Endodermal cell (in vitro differentiated cells): ENCODE measurements around the gene FCRL6. TPM values are rescaled to one million over a fixed set of nuclear protein-coding genes. Genes with fewer than 3 reads are reported as not detected.

Source experiments
- DNase-seq: peaks from one replicate; pipeline ENCODE4 v3.0.0-alpha.2; 2017
- H3K27ac ChIP-seq: 2 replicates; pipeline ENCODE4 v1.5.1; 2013; ENCODE audit warnings: mild to moderate bottlenecking, low read depth, low read length, moderate library complexity
- H3K27me3 ChIP-seq: 2 replicates; pipeline ENCODE4 v1.6.1; 2013; ENCODE audit warnings: mild to moderate bottlenecking, low read length, moderate library complexity; ENCODE audit not compliant: insufficient read depth, control insufficient read depth, poor library complexity, severe bottlenecking
- H3K36me3 ChIP-seq: 2 replicates; pipeline ENCODE4 v1.7.0; 2013; ENCODE audit warnings: mild to moderate bottlenecking, low read length, moderate library complexity; ENCODE audit not compliant: control insufficient read depth, insufficient read depth
- H3K4me1 ChIP-seq: one replicate; pipeline ENCODE4 v1.7.0; 2013; ENCODE audit warnings: low read length; ENCODE audit not compliant: control insufficient read depth, insufficient read depth
- H3K4me3 ChIP-seq: 2 replicates; pipeline ENCODE4 v1.5.1; 2013; ENCODE audit warnings: mild to moderate bottlenecking, low read length, moderate library complexity
- H3K9ac ChIP-seq: 2 replicates; pipeline ENCODE4 v1.6.1; 2013; ENCODE audit warnings: mild to moderate bottlenecking, low read length, moderate library complexity; ENCODE audit not compliant: poor library complexity, severe bottlenecking; ENCODE audit errors: extremely low read depth
- H3K9me3 ChIP-seq: 2 replicates; pipeline ENCODE4 v1.6.1; 2013; ENCODE audit warnings: mild to moderate bottlenecking, low read length, moderate library complexity; ENCODE audit not compliant: control insufficient read depth
- H3K27ac Mint-ChIP-seq: 2 replicates; pipeline ENCODE4 v1.8.0; 2020; ENCODE audit warnings: mixed read lengths
- H3K27me3 Mint-ChIP-seq: 2 replicates; pipeline ENCODE4 v1.8.0; 2021; ENCODE audit warnings: mild to moderate bottlenecking, mixed read lengths; ENCODE audit not compliant: insufficient read depth
- H3K36me3 Mint-ChIP-seq: 2 replicates; pipeline ENCODE4 v1.8.0; 2020; ENCODE audit warnings: low read depth, mixed read lengths
- H3K4me1 Mint-ChIP-seq: 2 replicates; pipeline ENCODE4 v1.8.0; 2020; ENCODE audit warnings: mixed read lengths
- H3K4me3 Mint-ChIP-seq: 2 replicates; pipeline ENCODE4 v1.8.0; 2020; ENCODE audit warnings: mild to moderate bottlenecking, moderate library complexity, mixed read lengths
- H3K9me3 Mint-ChIP-seq: 2 replicates; pipeline ENCODE4 v1.8.0; 2020; ENCODE audit warnings: mild to moderate bottlenecking, mixed read lengths
- CTCF ChIP-seq: fragments of 200-600 bp; sonication (generic); conservative IDR thresholded peaks from 2 replicates; pipeline ENCODE4 v1.5.0; 2021; ENCODE audit warnings: antibody characterized with exemption, mild to moderate bottlenecking
- WGBS, 2 experiments: methylation state at CpG; one replicate each; pipeline versions ENCODE4 v1.1.5 to v1.1.7; 2013; ENCODE audit warnings: missing lambda C conversion rate in 2 of 2, mixed read lengths in 1 of 2; ENCODE audit not compliant: insufficient coverage in 1 of 2, insufficient read length in 1 of 2; 5-methylcytosine and 5-hydroxymethylcytosine counted together
- total RNA-seq, 2 donors: library from RNA; stranded (reverse); fragmentation: NEBNext Ultra II Directional in 1 of 2; extraction: Animal tissue kit (Norgen Biotek cat#: 25700) in 1 of 2; gene quantifications; 2 replicates in 1 of 2; 3 replicates in 1 of 2; pipeline ENCODE4 v1.2.1, GENCODE V29; 2021

The FCRL6 gene
- total RNA-seq, 2 donors from 2014 or later, result not detected

DNA sequence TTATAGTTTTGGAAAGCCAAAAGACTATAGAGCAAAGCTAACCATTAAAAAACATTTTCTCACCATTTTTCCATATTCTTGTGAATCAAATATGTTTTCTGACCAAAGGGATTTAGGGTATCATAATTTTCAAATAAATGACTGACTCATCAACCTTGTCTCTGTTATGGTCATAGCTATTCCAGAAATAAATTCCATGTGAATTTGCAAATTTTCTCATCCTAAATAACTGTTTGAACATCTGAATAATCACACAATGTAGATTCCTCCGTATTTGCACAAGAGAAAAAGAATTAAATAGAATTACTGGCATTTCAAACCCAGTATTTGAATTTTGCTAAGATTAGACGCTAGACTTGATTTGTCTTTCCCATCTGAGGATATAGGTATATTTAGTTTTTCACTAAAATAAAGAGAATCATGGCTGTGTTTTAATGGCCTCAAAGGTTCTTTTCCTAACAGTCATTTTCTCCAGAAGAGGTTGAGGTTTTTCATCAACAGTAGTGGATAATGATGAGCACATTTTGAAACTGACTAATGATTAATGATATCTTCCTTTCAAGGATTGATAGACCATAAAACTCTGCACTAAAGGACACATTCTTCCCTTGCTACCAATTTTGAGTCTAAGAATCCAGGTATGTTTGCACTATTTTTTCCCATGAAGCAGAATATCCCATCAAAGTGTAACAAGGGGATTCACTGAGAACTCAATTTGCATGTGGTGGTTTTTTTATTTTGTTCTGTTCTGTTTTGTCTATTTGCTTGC is 30.8 kb upstream of the FCRL6 start:
- Mint-ChIP-seq H3K4me3 (no peak overlapping the region), H3K27me3 (peaks cover 6% of the 10 kb centered on the region), H3K27ac (no peak overlapping the region), H3K4me1 (peaks cover 11% of the 10 kb centered on the region), H3K36me3 (no peaks in the 10 kb centered on the region), H3K9me3 (peaks cover 1% of the 10 kb centered on the region)
- Histone ChIP-seq H3K27me3 (no peaks in the 10 kb centered on the region), H3K27ac (no peak overlapping the region), H3K4me1 (no peaks in the 10 kb centered on the region), H3K9me3 (no peaks in the 10 kb centered on the region), H3K4me3 (no peak overlapping the region), H3K36me3 (no peaks in the 10 kb centered on the region), H3K9ac (no peak overlapping the region)
- no peak for TF ChIP-seq CTCF
- DNase-seq, result no peak
- 91% methylated on average over 2 of the region's 2 CpGs; no CpG with 5 or more reads in 1 of the 2 experiments for WGBS, 2 experiments

DNA sequence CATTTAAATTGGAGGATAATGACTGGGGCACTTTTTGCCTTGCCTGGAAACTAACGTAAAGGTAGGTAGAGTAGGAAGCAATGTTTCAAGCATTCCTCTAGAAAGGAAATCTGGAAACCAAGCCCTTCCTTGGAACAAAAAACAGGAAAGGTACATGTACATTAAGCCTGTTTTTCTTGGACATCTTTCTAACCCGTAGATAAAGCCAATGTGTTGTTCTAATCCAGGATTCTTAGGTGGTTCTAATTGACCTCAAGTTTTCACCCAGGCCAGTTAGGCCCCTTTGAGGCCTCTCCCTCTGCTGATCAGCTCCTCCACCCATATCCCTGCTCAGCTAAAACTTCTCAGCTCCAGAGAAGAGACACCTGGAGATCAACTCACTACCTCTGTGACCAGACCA is 27.7 kb upstream of the FCRL6 start:
- Mint-ChIP-seq H3K4me1 (peaks cover 6% of the 10 kb centered on the region), H3K27ac (no peak overlapping the region), H3K4me3 (no peak overlapping the region), H3K9me3 (no peaks in the 10 kb centered on the region), H3K27me3 (peaks cover 5% of the 10 kb centered on the region), H3K36me3 (no peaks in the 10 kb centered on the region)
- no peak overlapping the region for H3K27ac ChIP-seq
- no peak overlapping the region for H3K4me3 ChIP-seq
- H3K36me3 ChIP-seq, result no peaks in the 10 kb centered on the region
- H3K27me3 ChIP-seq, result no peaks in the 10 kb centered on the region
- no peak for TF ChIP-seq CTCF
- WGBS, 2 experiments, result 91 to 93% methylated on average over 1 to 2 of the region's 2 CpGs
- H3K9ac ChIP-seq, result no peak overlapping the region
- no peak for DNase-seq
- no peaks in the 10 kb centered on the region for H3K4me1 ChIP-seq
- H3K9me3 ChIP-seq, result no peaks in the 10 kb centered on the region

DNA sequence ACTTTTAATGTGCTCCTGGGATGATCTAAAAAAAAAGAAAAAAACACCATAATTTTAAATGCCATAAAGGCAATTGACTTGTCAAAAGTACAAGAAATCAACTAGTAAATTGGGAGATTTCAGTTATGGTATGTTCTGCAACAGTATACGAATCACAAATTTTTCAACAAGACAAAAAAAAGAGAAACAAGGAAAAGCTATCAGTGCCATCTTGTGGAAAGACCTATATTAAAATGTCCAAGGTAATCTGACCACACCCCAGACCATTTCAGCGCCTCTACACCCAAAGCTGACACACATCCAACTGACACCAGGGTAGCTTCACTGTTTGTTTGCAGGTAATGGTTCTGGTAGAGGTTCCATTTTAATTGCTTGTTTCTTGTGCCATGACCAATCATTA is 26.4 kb upstream of the FCRL6 start:
- H3K27me3 ChIP-seq, result no peaks in the 10 kb centered on the region
- H3K9ac ChIP-seq, result no peak overlapping the region
- Mint-ChIP-seq H3K4me1 (peaks cover 9% of the 10 kb centered on the region), H3K36me3 (no peaks in the 10 kb centered on the region), H3K27me3 (peaks cover 5% of the 10 kb centered on the region), H3K9me3 (no peaks in the 10 kb centered on the region), H3K27ac (no peak overlapping the region), H3K4me3 (no peak overlapping the region)
- H3K4me3 ChIP-seq, result no peak overlapping the region
- no peak overlapping the region for H3K27ac ChIP-seq
- 96 to 100% methylated on average over 1 to 2 of the region's 2 CpGs for WGBS, 2 experiments
- TF ChIP-seq CTCF, result no peak
- no peaks in the 10 kb centered on the region for H3K36me3 ChIP-seq
- no peaks in the 10 kb centered on the region for H3K4me1 ChIP-seq
- no peaks in the 10 kb centered on the region for H3K9me3 ChIP-seq
- DNase-seq, result no peak
